Measurements from ENCODE around the gene PSAP.

The PSAP gene

GRCh38 chr10:71845410-71846405 is 5.3 kb downstream of the PSAP start:
- DNase-seq (ENCODE audit: low read depth in 1 of 2, low spot score in 1 of 2) = no peak

DNA sequence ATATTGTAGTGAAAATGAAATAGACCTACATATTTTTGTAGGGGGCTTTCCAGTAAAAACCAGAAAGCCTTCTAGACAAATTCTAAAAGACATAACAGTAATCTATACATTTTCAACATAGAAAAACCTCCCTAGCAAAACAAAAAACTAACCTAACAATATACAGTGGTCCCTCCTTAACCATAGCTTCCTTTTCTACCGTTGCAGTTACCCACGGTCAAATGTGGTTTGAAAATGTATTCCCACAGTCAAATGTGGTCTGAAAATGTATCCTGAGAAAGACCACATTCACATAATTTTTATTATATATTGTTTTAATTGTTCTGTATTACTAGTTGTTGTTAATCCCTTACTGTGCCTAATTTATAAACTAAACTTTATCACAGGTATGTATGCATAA is 6.4 kb downstream of the PSAP start:
- no peak for DNase-seq (ENCODE audit: low read depth in 1 of 2, low spot score in 1 of 2)

DNA sequence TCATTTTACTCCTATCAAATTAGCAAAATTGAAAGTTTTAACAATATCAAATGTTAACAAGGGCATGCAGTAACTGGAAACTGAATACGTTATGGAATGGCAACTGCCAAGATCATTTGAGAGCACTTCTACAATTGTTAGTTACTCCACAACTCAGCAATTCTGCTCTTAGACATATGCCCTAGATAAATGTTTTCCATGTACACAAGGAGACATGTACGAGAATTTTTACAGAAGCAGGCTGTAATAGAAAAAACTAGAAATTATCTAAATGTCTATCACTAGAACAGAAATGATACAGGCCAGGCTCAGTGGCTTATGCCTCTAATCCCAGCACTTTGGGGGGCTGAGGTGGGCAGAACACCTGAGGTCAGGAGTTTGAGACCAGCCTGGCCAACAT is 7.0 kb downstream of the PSAP start:
- DNase-seq (ENCODE audit: low read depth in 1 of 2, low spot score in 1 of 2) = no peak

- DNase-seq (ENCODE audit: low read depth in 1 of 2, low spot score in 1 of 2) = no peak
These were observed 8.0 kb downstream of the PSAP start for GRCh38 chr10:71842856-71843686.

- DNase-seq (ENCODE audit: low read depth in 1 of 2, low spot score in 1 of 2) = no peak
These were observed 8.6 kb downstream of the PSAP start for GRCh38 chr10:71842422-71842821.

GRCh38 chr10:71840958-71841335 is 10.1 kb downstream of the PSAP start:
- no peak for DNase-seq (ENCODE audit: low read depth in 1 of 2, low spot score in 1 of 2)

DNA sequence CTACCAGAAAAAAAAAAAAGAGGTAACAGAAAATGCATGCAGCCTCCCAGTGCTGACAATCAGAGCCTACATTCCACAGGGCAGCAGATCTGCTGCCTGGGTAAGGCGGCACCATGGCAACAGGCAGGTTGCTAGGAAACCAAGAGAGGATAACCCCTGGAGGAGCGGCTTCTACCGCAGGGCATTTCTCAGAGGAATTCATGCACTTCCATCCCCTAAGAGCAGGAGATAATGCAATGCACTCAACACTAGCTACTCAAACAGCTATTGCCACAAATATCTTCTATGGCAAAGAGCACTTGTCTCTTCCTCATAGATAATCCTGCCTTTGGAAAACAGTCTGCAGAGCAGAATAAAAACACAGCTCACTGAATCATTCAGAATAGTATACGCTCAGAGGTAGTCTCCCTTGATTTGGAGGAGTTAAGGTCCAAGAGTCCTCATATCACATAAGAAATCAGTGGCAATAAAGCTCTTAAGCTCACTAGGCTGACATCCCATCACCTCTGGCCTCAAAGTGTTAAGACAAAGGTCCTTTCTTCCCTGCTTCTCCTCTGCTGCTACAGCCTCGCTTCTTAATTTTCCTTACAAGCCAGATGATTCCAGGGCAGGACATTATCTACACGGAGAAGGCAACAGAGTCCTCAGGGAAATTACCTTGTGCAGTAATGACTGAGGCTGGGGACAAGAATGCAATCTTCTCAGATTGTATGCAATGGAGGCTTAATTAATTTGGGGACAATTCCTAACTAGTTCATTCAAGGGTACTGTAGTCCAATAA is 10.7 kb downstream of the PSAP start:
- DNase-seq (ENCODE audit: low read depth in 1 of 2, low spot score in 1 of 2) = no peak

GRCh38 chr10:71838264-71839211 is 12.5 kb downstream of the PSAP start:
- no peak for DNase-seq (ENCODE audit: low read depth in 1 of 2, low spot score in 1 of 2)

DNA sequence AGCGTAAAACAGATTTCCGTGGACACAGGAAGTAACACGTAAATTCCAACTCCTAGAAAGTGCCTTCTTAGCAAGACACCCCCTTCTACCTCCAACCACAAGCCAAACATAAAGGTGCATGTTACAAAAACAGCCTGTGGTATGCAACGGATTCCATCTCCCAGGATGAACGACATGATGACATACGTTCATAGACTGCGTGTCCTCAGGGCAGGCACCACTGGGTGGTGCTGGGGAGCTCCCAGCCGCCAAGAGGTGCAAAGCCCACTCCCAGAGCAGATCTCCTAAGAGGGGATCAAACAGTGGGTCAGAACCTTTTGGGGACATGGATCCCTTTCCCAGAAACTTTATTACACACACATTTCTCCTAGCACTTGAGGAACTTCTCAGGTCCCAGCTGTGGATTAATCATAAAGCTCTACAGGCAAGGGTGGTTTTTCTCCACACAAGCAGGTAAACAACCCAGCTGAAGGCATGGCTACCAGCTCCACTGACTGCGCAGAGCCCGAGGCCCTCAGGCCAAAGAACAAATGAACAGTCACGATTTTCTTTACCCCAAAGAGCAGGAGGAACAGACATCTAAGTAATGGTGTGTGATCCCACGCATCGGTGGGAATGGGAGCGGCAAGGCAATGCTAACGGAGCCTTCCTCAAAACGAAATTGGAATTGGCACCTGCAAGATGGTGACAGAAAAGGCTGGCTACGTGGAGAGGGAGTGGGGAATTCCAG is 13.8 kb downstream of the PSAP start:
- DNase-seq (ENCODE audit: low read depth in 1 of 2, low spot score in 1 of 2) = no peak

GRCh38 chr10:71836596-71836974 is 14.5 kb downstream of the PSAP start:
- no peak for DNase-seq (ENCODE audit: low read depth in 1 of 2, low spot score in 1 of 2)

GRCh38 chr10:71835671-71836595 is 15.1 kb downstream of the PSAP start:
- DNase-seq (ENCODE audit: low read depth in 1 of 2, low spot score in 1 of 2) = no peak

DNA sequence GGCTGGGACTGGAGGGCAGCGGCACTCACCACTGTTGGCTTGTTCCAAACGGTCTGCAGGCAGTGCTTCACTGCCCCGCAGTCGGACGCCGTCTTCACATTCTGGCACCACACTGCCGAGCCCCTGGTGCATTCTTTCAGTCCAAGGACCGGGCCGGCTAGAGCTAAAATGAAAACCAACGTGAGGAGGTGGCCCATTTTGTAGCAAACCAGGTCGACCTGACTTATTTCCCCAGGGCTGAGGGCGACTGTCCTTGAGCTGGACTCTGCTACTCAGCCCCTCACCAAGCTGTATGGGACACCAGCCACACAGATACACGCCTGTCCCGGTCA is 16.7 kb downstream of the PSAP start:
- DNase-seq (ENCODE audit: low read depth in 1 of 2, low spot score in 1 of 2) = no peak

GRCh38 chr10:71833451-71834342 is 17.4 kb downstream of the PSAP start:
- no peak for DNase-seq (ENCODE audit: low read depth in 1 of 2, low spot score in 1 of 2)

DNA sequence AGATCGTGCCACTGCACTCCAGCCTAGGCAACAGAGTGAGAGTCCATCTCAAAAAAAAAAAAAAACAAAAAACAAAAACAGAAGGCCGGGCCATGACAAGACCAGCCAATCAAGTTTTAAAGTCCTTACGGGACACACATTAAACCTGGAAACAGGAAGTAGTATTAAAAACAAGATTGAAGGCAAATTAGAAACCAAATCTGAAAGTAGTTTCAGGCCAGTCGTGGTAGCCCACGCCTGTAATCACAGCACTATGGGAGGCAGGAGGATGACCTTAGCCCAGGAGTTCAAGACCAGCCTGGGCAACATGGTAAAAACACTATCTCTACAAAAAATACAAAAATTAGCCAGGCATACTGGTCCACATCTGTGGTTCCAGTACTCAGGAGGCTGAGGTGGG is 18.1 kb downstream of the PSAP start:
- DNase-seq (ENCODE audit: low read depth in 1 of 2, low spot score in 1 of 2) = no peak

DNA sequence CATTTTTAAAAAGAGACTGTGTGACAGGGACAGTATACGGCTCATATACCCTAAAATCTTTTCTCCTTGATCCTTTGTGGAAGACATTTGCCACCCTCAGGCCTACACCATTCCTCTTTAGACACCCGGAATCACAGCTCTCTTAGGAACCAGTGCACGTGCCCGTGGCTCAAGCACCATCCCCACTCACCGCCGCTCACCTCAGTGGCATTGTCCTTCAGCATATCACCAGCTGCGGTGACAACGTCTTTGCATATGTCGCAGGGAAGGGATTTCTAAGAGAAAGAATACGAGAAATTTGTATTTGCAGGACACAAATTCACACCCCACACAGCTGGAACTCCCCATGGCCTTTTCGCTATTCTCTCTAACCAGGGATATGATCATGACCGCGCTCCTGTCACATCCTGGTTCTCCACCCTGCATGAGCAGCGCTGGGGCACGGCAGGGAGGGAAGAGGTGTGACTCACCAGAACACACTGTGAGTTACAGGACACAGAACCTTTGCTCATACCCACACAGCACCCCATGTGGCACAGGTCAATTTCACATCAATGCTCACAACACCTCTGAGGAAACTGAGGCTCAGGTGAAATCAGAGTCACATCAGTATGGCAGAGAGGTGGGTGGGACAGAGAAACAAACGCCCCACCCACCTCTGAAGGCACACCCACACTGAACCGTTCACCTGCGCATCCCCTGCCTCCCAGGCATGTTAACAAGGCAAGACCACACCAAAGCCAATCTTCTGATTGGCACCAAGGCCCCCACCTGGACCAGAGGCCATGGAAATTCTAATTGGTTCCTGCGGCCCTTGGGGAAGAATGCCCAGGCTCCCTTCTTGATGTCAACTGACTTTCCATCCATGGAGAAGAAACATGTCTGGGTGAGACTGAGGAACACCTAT is 19.2 kb downstream of the PSAP start:
- no peak for DNase-seq (ENCODE audit: low read depth in 1 of 2, low spot score in 1 of 2)

- no peak for DNase-seq (ENCODE audit: low read depth in 1 of 2, low spot score in 1 of 2)
These were observed 20.3 kb downstream of the PSAP start for GRCh38 chr10:71830726-71831125.

GRCh38 chr10:71829896-71830295 is 21.2 kb downstream of the PSAP start:
- DNase-seq (ENCODE audit: low read depth in 1 of 2, low spot score in 1 of 2) = no peak

Measured in activated T-helper 1 cell treated with anti-CD3 and anti-CD28 coated beads, Interleukin-2, amount 50 U/mL, for 16 hours (primary cell).